ENCODE measurements around the gene TBC1D22A. TPM values are rescaled to one million over a fixed set of nuclear protein-coding genes. Genes with fewer than 3 reads are reported as not detected.

TBC1D22A gene
- total RNA-seq, 1 experiment from 2014 or later, result 20.9 TPM

DNA sequence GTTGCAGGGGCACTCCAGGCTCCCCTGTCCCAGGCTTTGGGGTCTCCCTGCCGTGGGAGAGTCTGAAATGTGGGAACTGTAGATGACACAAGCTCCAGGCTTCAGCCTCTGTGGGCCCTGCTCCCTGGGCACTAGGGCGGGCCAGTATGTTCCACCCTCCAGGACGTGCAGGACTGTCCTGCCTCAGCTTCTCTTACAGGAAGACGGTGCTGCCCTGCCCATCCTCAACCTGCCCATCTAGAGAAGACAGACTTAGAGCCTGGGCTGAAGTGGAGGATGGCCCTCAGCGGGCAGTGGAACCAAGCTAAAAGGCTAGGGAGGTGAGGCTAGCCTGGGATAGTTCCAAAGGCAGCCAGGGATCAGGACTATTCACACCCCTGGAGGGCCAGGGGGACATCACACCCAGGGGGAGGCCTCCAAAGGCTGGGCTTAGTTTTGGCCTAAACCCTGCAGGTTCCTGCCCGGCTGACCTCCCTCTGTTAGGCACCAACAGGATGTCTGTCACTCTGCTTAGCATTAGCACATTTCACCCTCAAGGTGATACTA, 20.4 kb upstream of the TBC1D22A start:
- Histone ChIP-seq H3K4me1 (ENCODE audit: control insufficient read depth in 1 of 2, insufficient read depth in 2 of 2, low read length in 2 of 2) (peaks cover 13 to 25% of the 10 kb centered on the region in 2 experiments), H3K4me2 (ENCODE audit: low read length) (no peak overlapping the region), H3K9me2 (ENCODE audit: insufficient read depth) (no peaks in the 10 kb centered on the region), H4K20me1 (ENCODE audit: insufficient read depth) (no peaks in the 10 kb centered on the region), H3K4me3 (replicated peaks in 1 of 2; ENCODE audit: low read depth in 1 of 2, low read length in 2 of 2) (no peak overlapping the region), H3K79me2 (ENCODE audit: insufficient read depth, low read length) (peaks cover 7% of the 10 kb centered on the region), H3K27ac (ENCODE audit: low read depth, low read length) (no peak overlapping the region), H3K9ac (ENCODE audit: low read length) (no peak overlapping the region), H2AFZ (ENCODE audit: low read depth, low read length, poor library complexity, severe bottlenecking) (no peak overlapping the region), H3K27me3 (ENCODE audit: insufficient read depth, low read length) (no peaks in the 10 kb centered on the region), H3K36me3 (ENCODE audit: control insufficient read depth in 1 of 2, insufficient read depth in 2 of 2, low read length in 2 of 2) (no peaks in the 10 kb centered on the region), H3K9me3 (ENCODE audit: control insufficient read depth in 1 of 2, insufficient read depth in 1 of 2, low read depth in 1 of 2, low read length in 2 of 2) (no peaks in the 10 kb centered on the region)
- ATAC-seq (no peak), DNase-seq (ENCODE audit: low read depth, low spot score) (no peak)
- intact Hi-C loops (cut with micrococcal nuclease), result no loop called here
- POLR2A ChIA-PET, result interaction anchor here (1.4 kb wide), 1 partner anchor 20 kb away, joined by 3 read pairs; the partner anchor contains the start of gene TBC1D22A
- no TSS peak for BruUV-seq (replicated peaks)
- RAD21 ChIA-PET (ENCODE audit: low non-redundant PET in 1 of 2, low total read pairs in 2 of 2, uncharacterized antibody in 2 of 2, unreplicated experiment in 2 of 2), result no interaction called here
- CTCF ChIA-PET, result no interaction called here
- TF ChIP-seq ZNF274 (IDR thresholded peaks at IDR 0.05; ENCODE audit: low read depth, low read length), result no peak

DNA sequence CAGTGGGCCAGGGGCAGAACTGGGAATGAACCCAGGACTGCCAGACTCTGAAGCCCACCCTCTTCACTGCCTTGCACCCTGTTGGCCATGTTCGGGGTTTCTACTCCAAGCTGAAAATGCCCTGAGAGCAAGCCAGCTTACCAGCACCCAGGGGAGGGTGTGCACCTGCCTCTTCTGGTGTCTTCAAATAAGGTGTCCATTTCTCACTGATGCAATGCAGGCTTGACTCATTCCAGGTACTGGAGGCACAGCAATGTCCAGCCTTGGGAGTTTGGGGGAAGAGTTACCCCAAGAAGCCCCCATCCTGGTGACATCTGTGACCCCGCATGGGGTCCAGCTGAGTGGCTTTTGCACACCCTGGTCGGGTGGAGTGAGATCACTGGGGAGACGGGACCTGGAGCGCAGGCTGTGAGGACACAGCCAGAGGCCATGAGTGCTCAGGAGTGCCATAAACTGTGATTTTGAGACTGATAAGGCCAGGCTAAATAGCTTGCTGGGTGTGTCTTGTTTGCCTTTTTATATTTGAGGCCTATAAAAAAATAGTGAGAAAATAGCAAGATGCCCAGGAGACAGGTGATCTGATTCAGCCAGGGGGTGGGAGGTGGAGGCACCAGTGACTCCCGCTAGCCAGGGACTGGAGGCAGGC, 19.8 kb upstream of the TBC1D22A start:
- Histone ChIP-seq H3K9ac (ENCODE audit: low read length) (no peak overlapping the region), H2AFZ (ENCODE audit: low read depth, low read length, poor library complexity, severe bottlenecking) (no peak overlapping the region), H3K27me3 (ENCODE audit: insufficient read depth, low read length) (no peaks in the 10 kb centered on the region), H3K4me2 (ENCODE audit: low read length) (no peak overlapping the region), H3K4me1 (ENCODE audit: control insufficient read depth in 1 of 2, insufficient read depth in 2 of 2, low read length in 2 of 2) (peaks cover 13 to 23% of the 10 kb centered on the region in 2 experiments), H4K20me1 (ENCODE audit: insufficient read depth) (no peaks in the 10 kb centered on the region), H3K36me3 (ENCODE audit: control insufficient read depth in 1 of 2, insufficient read depth in 2 of 2, low read length in 2 of 2) (no peaks in the 10 kb centered on the region), H3K9me2 (ENCODE audit: insufficient read depth) (no peaks in the 10 kb centered on the region), H3K27ac (ENCODE audit: low read depth, low read length) (no peak overlapping the region), H3K79me2 (ENCODE audit: insufficient read depth, low read length) (peaks cover under 1% of the 10 kb centered on the region; the same call in 1 of the 2 replicates), H3K4me3 (replicated peaks in 1 of 2; ENCODE audit: low read depth in 1 of 2, low read length in 2 of 2) (no peak overlapping the region), H3K9me3 (ENCODE audit: control insufficient read depth in 1 of 2, insufficient read depth in 1 of 2, low read depth in 1 of 2, low read length in 2 of 2) (no peaks in the 10 kb centered on the region)
- DNase-seq (ENCODE audit: low read depth, low spot score) (no peak), ATAC-seq (no peak)
- intact Hi-C loops (cut with micrococcal nuclease), result no loop called here
- BruUV-seq (replicated peaks), result no TSS peak
- POLR2A ChIA-PET, result interaction anchor here (1.4 kb wide), 1 partner anchor 20 kb away, joined by 3 read pairs; the partner anchor contains the start of gene TBC1D22A
- TF ChIP-seq POLR2AphosphoS5 (IDR thresholded peaks at IDR 0.05; ENCODE audit: low read depth, low read length) (no peak), YY1 (IDR thresholded peaks at IDR 0.05; ENCODE audit: extremely low read depth, insufficient replicate concordance, low read depth, low read length) (no peak), JUND (IDR thresholded peaks at IDR 0.05) (no peak), SRF (IDR thresholded peaks at IDR 0.05; ENCODE audit: low read depth) (no peak), CEBPB (IDR thresholded peaks at IDR 0.05; ENCODE audit: low read depth) (no peak), EZH2phosphoT487 (IDR thresholded peaks at IDR 0.05; ENCODE audit: borderline replicate concordance) (no peak), FOSL1 (IDR thresholded peaks at IDR 0.05; ENCODE audit: low read depth) (no peak), EZH2 (IDR thresholded peaks at IDR 0.05) (no peak), SIN3A (IDR thresholded peaks at IDR 0.05; ENCODE audit: low read depth) (no peak), POLR2A (IDR thresholded peaks at IDR 0.05; ENCODE audit: borderline replicate concordance, extremely low read depth, insufficient read depth, insufficient read length) (no peak), RAD21 (IDR thresholded peaks at IDR 0.05; ENCODE audit: low read depth) (no peak), ELF1 (IDR thresholded peaks at IDR 0.05; ENCODE audit: borderline replicate concordance, low read depth) (no peak), ZFX (IDR thresholded peaks at IDR 0.05) (no peak)
- TF ChIP-seq, protein P1, sequence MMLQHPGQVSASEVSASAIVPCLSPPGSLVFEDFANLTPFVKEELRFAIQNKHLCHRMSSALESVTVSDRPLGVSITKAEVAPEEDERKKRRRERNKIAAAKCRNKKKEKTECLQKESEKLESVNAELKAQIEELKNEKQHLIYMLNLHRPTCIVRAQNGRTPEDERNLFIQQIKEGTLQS (IDR thresholded peaks at IDR 0.05), result no peak
- TF ChIP-seq, protein P2, sequence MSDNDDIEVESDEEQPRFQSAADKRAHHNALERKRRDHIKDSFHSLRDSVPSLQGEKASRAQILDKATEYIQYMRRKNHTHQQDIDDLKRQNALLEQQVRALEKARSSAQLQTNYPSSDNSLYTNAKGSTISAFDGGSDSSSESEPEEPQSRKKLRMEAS (IDR thresholded peaks at IDR 0.05), result no peak
- TF ChIP-seq, protein P3, sequence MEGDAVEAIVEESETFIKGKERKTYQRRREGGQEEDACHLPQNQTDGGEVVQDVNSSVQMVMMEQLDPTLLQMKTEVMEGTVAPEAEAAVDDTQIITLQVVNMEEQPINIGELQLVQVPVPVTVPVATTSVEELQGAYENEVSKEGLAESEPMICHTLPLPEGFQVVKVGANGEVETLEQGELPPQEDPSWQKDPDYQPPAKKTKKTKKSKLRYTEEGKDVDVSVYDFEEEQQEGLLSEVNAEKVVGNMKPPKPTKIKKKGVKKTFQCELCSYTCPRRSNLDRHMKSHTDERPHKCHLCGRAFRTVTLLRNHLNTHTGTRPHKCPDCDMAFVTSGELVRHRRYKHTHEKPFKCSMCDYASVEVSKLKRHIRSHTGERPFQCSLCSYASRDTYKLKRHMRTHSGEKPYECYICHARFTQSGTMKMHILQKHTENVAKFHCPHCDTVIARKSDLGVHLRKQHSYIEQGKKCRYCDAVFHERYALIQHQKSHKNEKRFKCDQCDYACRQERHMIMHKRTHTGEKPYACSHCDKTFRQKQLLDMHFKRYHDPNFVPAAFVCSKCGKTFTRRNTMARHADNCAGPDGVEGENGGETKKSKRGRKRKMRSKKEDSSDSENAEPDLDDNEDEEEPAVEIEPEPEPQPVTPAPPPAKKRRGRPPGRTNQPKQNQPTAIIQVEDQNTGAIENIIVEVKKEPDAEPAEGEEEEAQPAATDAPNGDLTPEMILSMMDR (IDR thresholded peaks at IDR 0.05 in 2 of 3, conservative IDR thresholded peaks at IDR 0.05 in 1 of 3; ENCODE audit: borderline replicate concordance in 1 of 3, insufficient read depth in 1 of 3, low read depth in 2 of 3, low read length in 2 of 3), result no peak
- CTCF ChIA-PET, result no interaction called here
- RAD21 ChIA-PET (ENCODE audit: low non-redundant PET in 1 of 2, low total read pairs in 2 of 2, uncharacterized antibody in 2 of 2, unreplicated experiment in 2 of 2), result no interaction called here
